H1 (cell line): ENCODE data around the gene TACSTD2. TPM values are rescaled to one million over a fixed set of nuclear protein-coding genes. Genes with fewer than 3 reads are reported as not detected.

Experiments
- CTCF ChIA-PET: fragments of 300-600 bp; sonication (Branson Sonifier 250); formaldehyde crosslinking; loops from one replicate; lab custom pipeline; 2021; ENCODE audit not compliant: partially characterized antibody; lab: Charles Lee
- POLR2A ChIA-PET: fragments of 300-600 bp; sonication (Branson Sonifier 250); formaldehyde crosslinking; loops from one replicate; lab custom pipeline; 2021; ENCODE audit warnings: inconsistent platforms; ENCODE audit not compliant: partially characterized antibody; lab: Charles Lee
- DNase-seq, 2 experiments: peaks; one replicate each; pipeline versions ENCODE4 v3.0.0 to v3.0.0-alpha.2; 2010 to 2022; ENCODE audit warnings: low spot score in 2 of 2, low read depth in 1 of 2, mixed read lengths in 1 of 2
- FAIRE-seq: peaks from 2 replicates; lab custom pipeline; 2011; peaks lifted over from hg19 to GRCh38; lab: Jason Lieb, UNC
- H2AFZ ChIP-seq: 2 replicates; pipeline ENCODE4 v1.8.1; 2012; ENCODE audit warnings: low read length, inconsistent platforms
- H2AK5ac ChIP-seq: 2 replicates; pipeline ENCODE4 v1.6.1; 2013; ENCODE audit warnings: low read depth, low read length
- H2BK120ac ChIP-seq: replicated peaks from 2 replicates; pipeline ENCODE3; 2013; ENCODE audit warnings: low read depth, low read length, inconsistent platforms
- H2BK12ac ChIP-seq: 2 replicates; pipeline ENCODE4 v1.6.1; 2013; ENCODE audit warnings: low read depth, low read length
- H2BK15ac ChIP-seq: 2 replicates; pipeline ENCODE4 v1.6.1; 2013; ENCODE audit warnings: low read length
- H2BK20ac ChIP-seq: 2 replicates; pipeline ENCODE4 v1.6.1; 2013; ENCODE audit warnings: low read length
- H2BK5ac ChIP-seq: 2 replicates; pipeline ENCODE4 v1.6.1; 2013; ENCODE audit warnings: low read depth, low read length
- H3K14ac ChIP-seq: 2 replicates; pipeline ENCODE4 v1.6.1; 2013; ENCODE audit warnings: inconsistent platforms; ENCODE audit not compliant: insufficient read length
- H3K18ac ChIP-seq: 2 replicates; pipeline ENCODE4 v1.6.1; 2013; ENCODE audit warnings: low read length; ENCODE audit errors: extremely low read depth
- H3K23ac ChIP-seq: 2 replicates; pipeline ENCODE4 v1.6.1; 2013; ENCODE audit warnings: inconsistent platforms; ENCODE audit not compliant: insufficient read length
- H3K23me2 ChIP-seq: 2 replicates; pipeline ENCODE4 v1.6.1; 2013; ENCODE audit warnings: low read depth, low read length
- H3K27ac ChIP-seq: 2 replicates; pipeline ENCODE4 v1.6.1; 2011; ENCODE audit warnings: low read depth, low read length, inconsistent platforms
- H3K27me3 ChIP-seq, 4 experiments: replicated peaks in 1 of 4; 1 replicate in 1 of 4; 2 replicates in 3 of 4; pipeline versions ENCODE4 v1.6.1 to v1.8.1; 2011 to 2013; ENCODE audit warnings: low read length in 3 of 4, mild to moderate bottlenecking in 3 of 4, inconsistent platforms in 2 of 4, mixed read lengths in 2 of 4, moderate library complexity in 1 of 4; ENCODE audit not compliant: control insufficient read depth in 3 of 4, insufficient read depth in 3 of 4; ENCODE audit errors: extremely low read depth in 1 of 4
- H3K36me3 ChIP-seq, 4 experiments: 2 replicates each; pipeline versions ENCODE4 v1.6.1 to v1.8.1; 2011 to 2013; ENCODE audit warnings: mild to moderate bottlenecking in 4 of 4, low read length in 3 of 4, moderate library complexity in 2 of 4, control low read depth in 1 of 4, inconsistent platforms in 1 of 4; ENCODE audit not compliant: insufficient read depth in 4 of 4, control insufficient read depth in 2 of 4
- H3K4ac ChIP-seq: replicated peaks from 2 replicates; pipeline ENCODE3; 2013; ENCODE audit warnings: low read length, low read depth, mixed read lengths, inconsistent platforms; ENCODE audit not compliant: insufficient read length
- H3K4me1 ChIP-seq, 4 experiments: replicated peaks in 1 of 4; 1 replicate in 1 of 4; 2 replicates in 3 of 4; pipeline versions ENCODE4 v1.6.1 to v1.8.1; 2011 to 2013; ENCODE audit warnings: low read length in 3 of 4, inconsistent platforms in 2 of 4, mixed read lengths in 1 of 4; ENCODE audit not compliant: insufficient read depth in 4 of 4, control insufficient read depth in 3 of 4
- H3K4me2 ChIP-seq, 2 experiments: 2 replicates each; pipeline versions ENCODE4 v1.6.1 to v1.8.1; 2011 to 2013; ENCODE audit warnings: low read depth in 2 of 2, low read length in 2 of 2, control low read depth in 1 of 2, inconsistent platforms in 1 of 2, mild to moderate bottlenecking in 1 of 2; ENCODE audit not compliant: insufficient read depth in 1 of 2
- H3K4me3 ChIP-seq, 4 experiments: fragments of 200-600, 300-600 bp in 1 of 4; sonication (generic), shearing (Covaris generic), sonication (Bioruptor Twin) in 1 of 4; 2 replicates each; pipeline versions ENCODE4 v1.5.1 to v1.8.1; 2011 to 2016; ENCODE audit warnings: low read length in 4 of 4, low read depth in 3 of 4, control low read depth in 2 of 4, inconsistent platforms in 2 of 4, mild to moderate bottlenecking in 2 of 4, mixed read lengths in 1 of 4, moderate library complexity in 1 of 4; ENCODE audit not compliant: insufficient read depth in 2 of 4; ENCODE audit errors: extremely low read depth in 1 of 4
- H3K56ac ChIP-seq: replicated peaks from 2 replicates; pipeline ENCODE3; 2013; ENCODE audit warnings: low read depth, mild to moderate bottlenecking, mixed read lengths, low read length, inconsistent platforms; ENCODE audit not compliant: insufficient read length
- H3K79me1 ChIP-seq: 2 replicates; pipeline ENCODE4 v1.6.1; 2013; ENCODE audit warnings: low read depth, low read length, control low read depth
- H3K79me2 ChIP-seq, 2 experiments: 2 replicates each; pipeline versions ENCODE4 v1.6.1 to v1.8.1; 2012 to 2013; ENCODE audit warnings: low read length in 2 of 2, mild to moderate bottlenecking in 2 of 2, inconsistent platforms in 1 of 2; ENCODE audit not compliant: insufficient read depth in 2 of 2, control insufficient read depth in 1 of 2
- H3K9ac ChIP-seq, 4 experiments: replicated peaks in 1 of 4; 1 replicate in 1 of 4; 2 replicates in 3 of 4; pipeline versions ENCODE4 v1.6.1 to v1.8.1; 2011 to 2013; ENCODE audit warnings: low read depth in 3 of 4, low read length in 3 of 4, control low read depth in 2 of 4, mild to moderate bottlenecking in 2 of 4, moderate library complexity in 2 of 4, inconsistent platforms in 1 of 4; ENCODE audit errors: extremely low read depth in 1 of 4
- H3K9me3 ChIP-seq, 2 experiments: 2 replicates each; pipeline versions ENCODE4 v1.6.1 to v1.8.1; 2012 to 2013; ENCODE audit warnings: mild to moderate bottlenecking in 2 of 2, moderate library complexity in 2 of 2, control low read depth in 1 of 2, inconsistent platforms in 1 of 2, low read depth in 1 of 2, low read length in 1 of 2, mixed read lengths in 1 of 2; ENCODE audit not compliant: insufficient read depth in 2 of 2
- H4K20me1 ChIP-seq, 2 experiments: replicated peaks in 1 of 2; 2 replicates each; pipeline versions ENCODE3 to v1.8.1; 2011 to 2013; ENCODE audit warnings: inconsistent platforms in 2 of 2, low read length in 2 of 2, mild to moderate bottlenecking in 1 of 2; ENCODE audit not compliant: insufficient read depth in 2 of 2, control insufficient read depth in 1 of 2
- H4K5ac ChIP-seq: 2 replicates; pipeline ENCODE4 v1.6.1; 2013; ENCODE audit warnings: low read length, low read depth, mixed read lengths, inconsistent platforms; ENCODE audit not compliant: insufficient read length
- H4K8ac ChIP-seq: 2 replicates; pipeline ENCODE4 v1.8.0; 2013; ENCODE audit warnings: mild to moderate bottlenecking, moderate library complexity, low read length, inconsistent platforms; ENCODE audit not compliant: insufficient read depth; ENCODE audit errors: extremely low read depth
- H4K91ac ChIP-seq: replicated peaks from 2 replicates; pipeline ENCODE3; 2013; ENCODE audit warnings: low read length, mixed read lengths, inconsistent platforms; ENCODE audit not compliant: insufficient read length
- ASH2L ChIP-seq: fragments of 200-600, 300-600 bp; sonication (generic); IDR thresholded peaks from one replicate; pipeline ENCODE4 v1.7.1; 2017; ENCODE audit warnings: low read length
- CHD2 ChIP-seq: IDR thresholded peaks from 2 replicates; pipeline ENCODE4 v1.6.1; 2012; ENCODE audit warnings: low read length, improper control_type of control experiment
- EGR1 ChIP-seq: IDR thresholded peaks from 2 replicates; pipeline ENCODE4 v1.6.1; 2011; ENCODE audit warnings: low read depth, low read length, borderline replicate concordance
- EZH2 ChIP-seq: fragments of 200-600 bp; sonication (generic); IDR thresholded peaks from 2 replicates; pipeline ENCODE4 v1.7.1; 2012; ENCODE audit warnings: low read depth, mild to moderate bottlenecking, moderate library complexity, low read length, inconsistent platforms; ENCODE audit not compliant: severe bottlenecking
- GABPA ChIP-seq: IDR thresholded peaks from 2 replicates; pipeline ENCODE4 v1.6.1; 2011; ENCODE audit warnings: mild to moderate bottlenecking, low read length, moderate library complexity, borderline replicate concordance; ENCODE audit not compliant: insufficient read depth
- KDM4A ChIP-seq: IDR thresholded peaks from one replicate; pipeline ENCODE4 v1.7.1; 2012; ENCODE audit warnings: low read depth, mild to moderate bottlenecking, moderate library complexity, low read length, inconsistent platforms; ENCODE audit not compliant: severe bottlenecking
- PHF8 ChIP-seq: fragments of 200-600 bp; sonication (generic); conservative IDR thresholded peaks from 2 replicates; pipeline ENCODE4 v1.7.1; 2012; ENCODE audit warnings: low read depth, mild to moderate bottlenecking, inconsistent platforms, low read length, moderate library complexity
- POLR2A ChIP-seq, 2 experiments: IDR thresholded peaks; 1 replicate in 1 of 2; 2 replicates in 1 of 2; pipeline ENCODE4 v1.6.1; 2011; ENCODE audit warnings: low read depth in 2 of 2, low read length in 2 of 2, mild to moderate bottlenecking in 2 of 2; ENCODE audit errors: control extremely low read depth in 1 of 2
- RAD21 ChIP-seq, 2 experiments: IDR thresholded peaks in 1 of 2; conservative IDR thresholded peaks in 1 of 2; 2 replicates each; pipeline ENCODE4 v1.6.1; 2011; ENCODE audit warnings: low read depth in 2 of 2, low read length in 2 of 2, improper control_type of control experiment in 1 of 2, inconsistent platforms in 1 of 2, mild to moderate bottlenecking in 1 of 2, moderate library complexity in 1 of 2
- RXRA ChIP-seq: IDR thresholded peaks from 2 replicates; pipeline ENCODE4 v1.6.1; 2011; ENCODE audit warnings: low read depth, mild to moderate bottlenecking, low read length, moderate library complexity; ENCODE audit not compliant: insufficient read depth
- SRF ChIP-seq: IDR thresholded peaks from 2 replicates; pipeline ENCODE4 v1.6.1; 2011; ENCODE audit warnings: mild to moderate bottlenecking, low read depth, low read length, moderate library complexity
- TBP ChIP-seq: IDR thresholded peaks from 2 replicates; pipeline ENCODE4 v1.6.1; 2011; ENCODE audit warnings: low read depth, low read length, improper control_type of control experiment
- polyA plus RNA-seq, 7 experiments: library from polyadenylated mRNA; depleted of rRNA in 3 of 7; stranded (reverse) in 5 of 7; unstranded in 2 of 7; fragments of >200 nt in 5 of 7; fragments of 200-250 nt in 2 of 7; gene quantifications; 1 replicate in 5 of 7; 2 replicates in 1 of 7; 4 replicates in 1 of 7; pipeline versions ENCODE4 v1.2.1 to v1.2.3, GENCODE V29; 2011 to 2013; ENCODE audit warnings: missing spikeins in 2 of 7, mixed read lengths in 2 of 7
- total RNA-seq: library from RNA; stranded (reverse); fragmentation: NEBNext Ultra II Directional; extraction: Animal tissue kit (Norgen Biotek cat#: 25700); gene quantifications from 2 replicates; pipeline ENCODE4 v1.2.1, GENCODE V29; 2021
- TF ChIP-seq, protein P1 (sequence below): IDR thresholded peaks from 2 replicates; pipeline ENCODE4 v1.6.1; 2012; ENCODE audit warnings: inconsistent platforms

Gene TACSTD2
- total and polyA plus RNA-seq, 2 of the 8 experiments (the other 6 are each of a cell fraction or from before 2014, with no cell fraction given) = 0.76 to 0.85 TPM

DNA sequence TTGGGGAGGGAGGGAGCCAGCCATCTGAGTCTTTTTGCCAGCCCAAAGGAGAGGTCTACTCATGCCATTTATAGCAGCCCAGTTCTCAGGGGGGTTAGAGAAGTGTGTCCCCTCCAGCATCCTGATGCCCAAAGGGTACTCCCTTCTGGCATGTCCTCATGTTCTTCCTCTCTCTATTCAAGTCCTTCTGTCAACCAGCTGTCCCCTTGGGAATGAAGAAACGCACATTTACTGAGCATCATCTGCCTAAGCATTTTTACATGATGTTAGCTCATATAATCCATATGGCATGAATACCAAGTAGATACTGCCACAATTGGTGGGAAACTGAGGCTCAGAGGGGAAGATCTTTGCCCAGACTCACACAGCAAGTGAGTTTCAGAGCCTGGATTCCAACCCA is 14.8 kb upstream of the TACSTD2 start (continued):
- TF ChIP-seq EGR1 = no peak

DNA sequence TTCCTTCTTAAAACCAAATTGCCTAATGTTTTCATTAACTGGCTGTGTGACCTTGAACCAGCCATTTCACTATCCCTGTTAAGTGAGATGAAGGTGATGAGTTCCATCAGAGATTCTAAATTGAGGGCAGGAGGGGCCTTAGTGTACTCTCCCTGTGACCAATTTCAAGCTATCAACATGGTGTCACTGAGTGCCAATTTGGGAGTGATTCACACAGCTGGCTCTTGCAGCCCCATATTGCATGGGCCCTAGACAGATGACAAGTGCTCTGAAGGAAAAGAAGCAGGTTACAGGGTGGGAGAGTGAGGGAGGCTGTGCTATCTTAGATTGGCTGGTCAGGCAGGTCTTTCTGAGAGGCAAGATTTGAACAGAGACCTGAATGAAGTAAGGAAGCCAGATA is 13.0 kb upstream of the TACSTD2 start:
- H3K79me1 ChIP-seq = no peaks in the 10 kb centered on the region
- POLR2A ChIA-PET = no interaction called here
- no peak overlapping the region for H3K4ac ChIP-seq
- H2BK5ac ChIP-seq = no peak overlapping the region
- no peaks in the 10 kb centered on the region for H3K23me2 ChIP-seq
- H3K14ac ChIP-seq = no peak overlapping the region
- no peak overlapping the region for H2BK12ac ChIP-seq
- H3K36me3 ChIP-seq = no peaks in the 10 kb centered on the region
- no peak overlapping the region for H3K9ac ChIP-seq
- H2BK120ac ChIP-seq = no peak overlapping the region
- no peak overlapping the region for H3K23ac ChIP-seq
- no peak overlapping the region for H3K4me3 ChIP-seq
- no peak overlapping the region for H4K91ac ChIP-seq
- H2BK15ac ChIP-seq = no peak overlapping the region
- H3K18ac ChIP-seq = no peak overlapping the region
- H4K8ac ChIP-seq = no peak overlapping the region
- no peak overlapping the region for H2AK5ac ChIP-seq
- no peaks in the 10 kb centered on the region for H3K9me3 ChIP-seq
- H4K5ac ChIP-seq = no peak overlapping the region
- H3K4me2 ChIP-seq = no peak overlapping the region
- H3K27ac ChIP-seq = no peak overlapping the region
- no peak overlapping the region for H2AFZ ChIP-seq
- no peaks in the 10 kb centered on the region for H3K79me2 ChIP-seq
- DNase-seq (no peak), FAIRE-seq (no peak)
- CTCF ChIA-PET = interaction anchor here (0.9 to 1.7 kb wide), 3 partner anchors 8 to 19 kb away, joined by 3 to 4 read pairs (median 4); no protein-coding TSS in a partner anchor
- H3K4me1 ChIP-seq = no peaks in the 10 kb centered on the region
- H3K56ac ChIP-seq = no peak overlapping the region
- H3K27me3 ChIP-seq = no peaks in the 10 kb centered on the region; a peak in 1 of 7 replicates
- H2BK20ac ChIP-seq = no peak overlapping the region
- no peaks in the 10 kb centered on the region for H4K20me1 ChIP-seq
- TF ChIP-seq TBP (no peak), EZH2 (no peak), SRF (no peak), KDM4A (no peak), RXRA (no peak), GABPA (no peak), PHF8 (no peak), RAD21 (IDR thresholded peaks at IDR 0.05 in 1 of 2, conservative IDR thresholded peaks at IDR 0.05 in 1 of 2; ENCODE audit: low read depth in 2 of 2, low read length in 2 of 2) (no peak), POLR2A (IDR thresholded peaks at IDR 0.05; ENCODE audit: control extremely low read depth in 1 of 2, low read depth in 2 of 2, low read length in 2 of 2) (no peak), CHD2 (no peak), ASH2L (no peak)
- TF ChIP-seq, protein P1, sequence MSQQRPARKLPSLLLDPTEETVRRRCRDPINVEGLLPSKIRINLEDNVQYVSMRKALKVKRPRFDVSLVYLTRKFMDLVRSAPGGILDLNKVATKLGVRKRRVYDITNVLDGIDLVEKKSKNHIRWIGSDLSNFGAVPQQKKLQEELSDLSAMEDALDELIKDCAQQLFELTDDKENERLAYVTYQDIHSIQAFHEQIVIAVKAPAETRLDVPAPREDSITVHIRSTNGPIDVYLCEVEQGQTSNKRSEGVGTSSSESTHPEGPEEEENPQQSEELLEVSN = no peak
